Spleen (tissue), 11 donors: ENCODE results near the gene SIVA1. TPM values are rescaled to one million over a fixed set of nuclear protein-coding genes. Genes with fewer than 3 reads are reported as not detected.
A peak's percentile ranks its signal among the peaks of the same experiment; 100 is the strongest.

Experiments used
- DNase-seq: peaks from one replicate; pipeline ENCODE4 v3.0.0-alpha.2; 2020
- H3K27ac ChIP-seq, 8 donors: fragments of 200-600 bp; sonication (generic) in 7 of 8; 1 replicate in 4 of 8; 2 replicates in 4 of 8; pipeline versions ENCODE4 v1.5.0 to v1.8.0; 2016 to 2021; ENCODE audit warnings: inconsistent platforms in 4 of 8, mild to moderate bottlenecking in 4 of 8, moderate library complexity in 1 of 8
- H3K27me3 ChIP-seq, 7 donors: fragments of 200-600 bp; sonication (generic) in 6 of 7; replicated peaks in 1 of 7; 1 replicate in 4 of 7; 2 replicates in 3 of 7; pipeline versions ENCODE4 v1.5.0 to v1.8.0; 2016 to 2021; ENCODE audit warnings: inconsistent platforms in 3 of 7, mild to moderate bottlenecking in 1 of 7
- H3K36me3 ChIP-seq, 6 donors: fragments of 200-600 bp; sonication (generic) in 5 of 6; 1 replicate in 4 of 6; 2 replicates in 2 of 6; pipeline versions ENCODE4 v1.5.0 to v1.8.0; 2016 to 2021; ENCODE audit warnings: inconsistent platforms in 2 of 6
- H3K4me1 ChIP-seq, 6 donors: fragments of 200-600 bp; sonication (generic) in 5 of 6; 1 replicate in 3 of 6; 2 replicates in 3 of 6; pipeline versions ENCODE4 v1.5.0 to v1.8.0; 2016 to 2021; ENCODE audit warnings: inconsistent platforms in 3 of 6
- H3K4me3 ChIP-seq, 8 donors: fragments of 200-600 bp; sonication (generic) in 7 of 8; 1 replicate in 4 of 8; 2 replicates in 4 of 8; pipeline versions ENCODE4 v1.5.0 to v1.8.0; 2016 to 2021; ENCODE audit warnings: inconsistent platforms in 4 of 8, mild to moderate bottlenecking in 4 of 8, moderate library complexity in 2 of 8
- H3K9me3 ChIP-seq, 8 donors: fragments of 200-600 bp; sonication (generic) in 7 of 8; 1 replicate in 4 of 8; 2 replicates in 4 of 8; pipeline versions ENCODE4 v1.5.0 to v1.8.0; 2016 to 2021; ENCODE audit warnings: inconsistent platforms in 4 of 8
- POLR2A ChIP-seq, 3 donors: fragments of 450-650 bp; IDR thresholded peaks; one replicate each; pipeline ENCODE4 v1.5.1; 2017; ENCODE audit warnings: antibody characterized with exemption in 3 of 3, mild to moderate bottlenecking in 1 of 3
- POLR2AphosphoS5 ChIP-seq, 3 donors: sonication (generic); formaldehyde crosslinking; IDR thresholded peaks; one replicate each; pipeline ENCODE4 v1.5.1; 2017; ENCODE audit warnings: antibody characterized with exemption in 3 of 3
- WGBS, 5 donors: extraction: QIAGEN DNeasy Blood & Tissue Kit in 3 of 5; methylation state at CpG; one replicate each; pipeline versions ENCODE4 v1.1.5 to v1.1.7; 2013 to 2018; 5-methylcytosine and 5-hydroxymethylcytosine counted together
- intact Hi-C: fragments of 100-400 bp; cut with DNase I; formaldehyde crosslinking; loops from one replicate; pipeline ENCODE4 v1.15.0; 2023; ENCODE audit warnings: low total_unique reads
- polyA plus RNA-seq, 3 donors: library from polyadenylated mRNA; stranded (reverse); fragments of 200-250 nt; gene quantifications; one replicate each; pipeline ENCODE4 v1.2.1, GENCODE V29; 2013
- total RNA-seq, 7 donors: library from RNA; depleted of rRNA in 3 of 7; stranded (reverse); fragments of >200 nt in 3 of 7; fragmentation: NEBNext Ultra II Directional in 4 of 7; extraction: Animal tissue kit (Norgen Biotek cat#: 25700) in 4 of 7; gene quantifications; one replicate each; pipeline versions ENCODE4 v1.1.0 to v1.2.1, GENCODE V29; 2016 to 2021
- TF ChIP-seq, protein P1 (sequence below), 11 experiments: fragments of 200-600 bp in 7 of 11; fragments of 450-650 bp in 4 of 11; sonication (generic) in 4 of 11; IDR thresholded peaks in 8 of 11; conservative IDR thresholded peaks in 3 of 11; 1 replicate in 7 of 11; 2 replicates in 4 of 11; pipeline versions ENCODE4 v1.4.0 to v1.8.0; 2016 to 2021; ENCODE audit warnings: antibody characterized with exemption in 11 of 11, inconsistent platforms in 4 of 11, mild to moderate bottlenecking in 1 of 11
- donor health status: healthy with polysubstance abuse.
- donor health status: DM: no; HTN: no; CAD: no; lungs with moderate emphysema.
- donor health status: DM: no; HTN: no; CAD: no.
- donor health status: Bipolar disorder and iron deficiency.
- donor health status: healthy.
- donor health status: DM: no; HTN: no; CAD: no.
- donor health status: DM: yes; HTN: yes; CAD: no.

The SIVA1 gene
- total and polyA plus RNA-seq, 10 donors = 56.7 to 226 (median 141) TPM

DNA sequence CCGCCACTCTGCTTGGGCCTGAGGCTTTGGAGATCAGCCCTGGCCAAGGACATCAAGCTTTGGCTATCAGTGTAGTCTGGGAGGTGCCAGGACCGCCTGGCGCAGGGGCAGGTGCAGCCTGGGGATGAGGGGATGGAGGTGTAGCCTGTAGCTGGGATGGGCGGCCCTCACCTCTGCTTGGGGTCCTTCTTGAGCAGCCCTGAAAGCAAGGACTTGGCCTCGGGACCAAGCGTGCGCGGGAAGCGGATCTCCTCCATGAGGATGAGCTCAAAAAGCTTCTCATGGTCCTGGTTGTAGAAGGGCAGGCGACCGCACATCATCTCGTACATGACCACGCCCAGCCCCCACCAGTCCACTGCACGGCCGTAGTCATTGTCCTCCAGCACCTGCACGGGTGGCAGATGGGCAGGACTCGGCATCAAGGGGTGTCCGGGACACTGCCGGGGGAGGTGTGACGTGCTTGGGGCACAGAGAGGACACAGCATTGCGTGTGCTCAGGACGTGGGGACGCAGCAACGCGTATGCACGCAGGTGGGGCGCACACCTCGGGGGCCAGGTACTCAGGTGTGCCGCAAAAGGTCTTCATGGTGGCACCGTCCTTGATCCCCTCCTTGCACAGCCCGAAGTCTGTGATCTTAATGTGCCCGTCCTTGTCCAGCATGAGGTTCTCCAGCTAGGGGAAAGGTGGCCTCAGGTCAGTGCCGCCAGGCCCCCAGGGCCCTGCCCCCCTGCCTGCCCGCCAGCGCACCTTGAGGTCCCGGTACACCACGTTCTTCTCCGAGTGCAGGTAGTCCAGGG is 20.0 kb downstream of the SIVA1 start:
- Histone ChIP-seq H3K4me3 (no peak overlapping the region), H3K27me3 (no peaks in the 10 kb centered on the region), H3K9me3 (peaks cover 0 to 9% (median 5%) of the 10 kb centered on the region in 8 donors), H3K4me1 (peaks cover 12 to 33% (median 19%) of the 10 kb centered on the region in 6 donors), H3K27ac (no peak overlapping the region), H3K36me3 (peaks cover 0 to 86% (median 61%) of the 10 kb centered on the region in 6 donors)
- intact Hi-C loops = no loop called here
- TF ChIP-seq, protein P1, sequence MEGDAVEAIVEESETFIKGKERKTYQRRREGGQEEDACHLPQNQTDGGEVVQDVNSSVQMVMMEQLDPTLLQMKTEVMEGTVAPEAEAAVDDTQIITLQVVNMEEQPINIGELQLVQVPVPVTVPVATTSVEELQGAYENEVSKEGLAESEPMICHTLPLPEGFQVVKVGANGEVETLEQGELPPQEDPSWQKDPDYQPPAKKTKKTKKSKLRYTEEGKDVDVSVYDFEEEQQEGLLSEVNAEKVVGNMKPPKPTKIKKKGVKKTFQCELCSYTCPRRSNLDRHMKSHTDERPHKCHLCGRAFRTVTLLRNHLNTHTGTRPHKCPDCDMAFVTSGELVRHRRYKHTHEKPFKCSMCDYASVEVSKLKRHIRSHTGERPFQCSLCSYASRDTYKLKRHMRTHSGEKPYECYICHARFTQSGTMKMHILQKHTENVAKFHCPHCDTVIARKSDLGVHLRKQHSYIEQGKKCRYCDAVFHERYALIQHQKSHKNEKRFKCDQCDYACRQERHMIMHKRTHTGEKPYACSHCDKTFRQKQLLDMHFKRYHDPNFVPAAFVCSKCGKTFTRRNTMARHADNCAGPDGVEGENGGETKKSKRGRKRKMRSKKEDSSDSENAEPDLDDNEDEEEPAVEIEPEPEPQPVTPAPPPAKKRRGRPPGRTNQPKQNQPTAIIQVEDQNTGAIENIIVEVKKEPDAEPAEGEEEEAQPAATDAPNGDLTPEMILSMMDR (IDR thresholded peaks at IDR 0.05 in 8 of 11, conservative IDR thresholded peaks at IDR 0.05 in 3 of 11) = no peak
- TF ChIP-seq POLR2AphosphoS5 (IDR thresholded peaks at IDR 0.05) (peak in 1 of 3 donors; percentile 52), POLR2A (IDR thresholded peaks at IDR 0.05) (no peak)
- no peak for DNase-seq
- WGBS, 5 donors = 89 to 95% (median 94%) methylated on average over 33 to 38 of the region's 38 CpGs

DNA sequence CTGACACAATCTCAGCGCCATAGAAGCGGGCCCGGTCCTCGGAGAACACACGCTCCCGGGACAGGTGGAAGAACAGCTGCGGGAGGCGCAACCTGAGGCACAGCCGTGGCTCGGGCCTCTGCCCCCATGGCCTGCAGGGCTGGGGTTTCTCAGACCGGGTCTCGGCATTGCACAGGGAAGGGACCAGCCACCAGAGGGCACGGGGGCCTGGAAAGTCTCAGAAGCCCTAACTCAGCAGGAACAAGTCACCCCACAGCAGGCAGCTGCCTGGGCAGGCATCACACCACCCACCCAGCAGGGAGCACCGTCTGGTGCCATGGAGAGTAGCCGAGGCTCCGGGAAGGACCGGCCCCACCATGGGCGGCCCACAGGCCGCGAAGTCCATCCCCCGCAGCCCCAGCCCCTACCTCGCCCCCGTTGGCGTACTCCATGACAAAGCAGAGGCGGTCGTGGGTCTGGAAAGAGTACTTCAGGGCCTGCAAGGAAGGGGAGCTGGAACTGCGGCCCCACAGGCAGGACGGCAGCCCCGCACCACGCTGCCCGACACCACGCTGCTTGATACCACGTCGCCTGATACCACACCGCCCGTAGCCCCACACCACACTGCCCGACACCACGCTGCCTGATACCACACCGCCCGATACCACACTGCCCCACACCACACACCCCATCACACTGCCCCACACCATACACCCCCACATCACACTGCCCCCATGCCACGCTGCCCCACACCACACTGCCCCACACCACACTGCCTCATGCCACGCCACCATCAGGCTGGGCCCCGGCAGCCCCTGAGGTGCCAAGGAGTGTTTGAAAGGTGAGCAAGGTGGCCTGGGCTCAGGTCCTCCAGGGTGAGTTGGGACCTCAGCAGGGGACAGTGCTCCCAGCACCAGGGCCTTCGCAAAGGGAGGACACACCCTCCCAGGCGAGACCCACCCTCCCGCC is 20.8 kb downstream of the SIVA1 start:
- Histone ChIP-seq H3K27ac (no peak overlapping the region), H3K36me3 (peaks cover 0 to 95% (median 63%) of the 10 kb centered on the region in 6 donors), H3K4me3 (no peak overlapping the region), H3K27me3 (no peaks in the 10 kb centered on the region), H3K9me3 (peaks cover 0 to 9% (median 5%) of the 10 kb centered on the region in 8 donors), H3K4me1 (peaks cover 4 to 26% (median 10%) of the 10 kb centered on the region in 6 donors)
- no peak for TF ChIP-seq POLR2A (IDR thresholded peaks at IDR 0.05)
- TF ChIP-seq POLR2AphosphoS5 (IDR thresholded peaks at IDR 0.05) = peak in 1 of 3 donors; percentile 12
- 90 to 96% (median 92%) methylated on average over 15 to 46 of the region's 46 CpGs for WGBS, 5 donors
- intact Hi-C loops = no loop called here
- DNase-seq = no peak

DNA sequence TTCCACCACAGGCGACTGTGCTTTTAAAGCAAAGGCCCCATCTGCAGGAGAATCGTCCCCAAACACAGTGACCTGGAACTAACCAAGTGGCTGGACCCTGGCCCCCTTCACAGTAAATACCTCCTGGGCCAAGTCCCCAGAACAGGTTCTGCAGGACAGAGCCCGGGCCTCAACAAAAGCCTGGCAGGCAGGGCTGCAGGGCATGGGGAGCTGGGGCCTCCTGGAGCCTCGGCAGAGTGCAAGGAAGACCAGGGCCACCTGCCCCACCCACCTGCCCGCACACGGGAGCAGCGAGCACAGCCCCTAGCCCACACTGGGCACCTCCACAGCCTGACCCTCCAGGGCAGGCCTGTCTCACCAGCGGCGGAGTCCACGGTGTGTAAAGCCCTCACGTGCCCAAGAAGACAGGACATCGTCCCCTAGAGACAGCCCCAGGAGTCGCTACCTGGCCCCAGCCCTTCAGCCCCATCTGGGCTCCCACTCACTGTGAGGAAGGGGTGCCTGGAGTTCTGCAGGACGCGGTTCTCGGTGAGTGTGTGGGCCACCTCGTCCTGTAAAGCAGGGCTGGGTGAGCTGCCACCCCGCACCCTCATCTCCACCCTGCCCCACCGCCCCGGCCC is 21.6 kb downstream of the SIVA1 start:
- peaks cover 0 to 100% (median 66%) of the 10 kb centered on the region in 6 donors for H3K36me3 ChIP-seq
- no peaks in the 10 kb centered on the region for H3K27me3 ChIP-seq
- H3K27ac ChIP-seq = no peak overlapping the region
- intact Hi-C loops = no loop called here
- peaks cover 0 to 9% (median 5%) of the 10 kb centered on the region in 8 donors for H3K9me3 ChIP-seq
- H3K4me3 ChIP-seq = no peak overlapping the region
- no peak for DNase-seq
- 88 to 92% (median 91%) methylated on average over 7 to 20 of the region's 20 CpGs for WGBS, 5 donors
- TF ChIP-seq POLR2A (IDR thresholded peaks at IDR 0.05) (no peak), POLR2AphosphoS5 (IDR thresholded peaks at IDR 0.05) (no peak)
- TF ChIP-seq, protein P1 (IDR thresholded peaks at IDR 0.05 in 8 of 11, conservative IDR thresholded peaks at IDR 0.05 in 3 of 11) = no peak
- peaks cover 0 to 24% (median 5%) of the 10 kb centered on the region in 6 donors for H3K4me1 ChIP-seq

DNA sequence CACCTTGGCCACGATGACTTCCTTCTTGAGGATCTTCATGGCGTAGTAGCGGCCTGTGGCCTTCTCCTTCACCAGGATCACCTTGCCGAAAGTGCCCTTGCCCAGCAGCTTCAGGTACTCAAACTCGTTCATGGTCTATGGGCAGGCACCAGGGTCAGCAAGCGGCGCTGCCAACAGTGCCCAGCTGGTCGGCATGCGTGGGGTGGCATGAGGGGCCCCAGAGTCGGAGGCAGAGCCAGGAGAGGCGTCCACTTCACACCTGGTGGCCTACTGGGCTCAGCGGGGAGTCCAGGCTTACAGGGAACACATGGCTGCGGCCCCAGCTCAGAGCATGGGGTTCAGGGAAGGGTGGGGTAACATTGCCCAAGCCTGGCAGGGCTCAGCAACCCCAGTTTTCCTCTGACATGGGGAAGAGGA is 22.1 kb downstream of the SIVA1 start:
- Histone ChIP-seq H3K4me3 (no peak overlapping the region), H3K27me3 (no peaks in the 10 kb centered on the region), H3K27ac (no peak overlapping the region), H3K9me3 (peaks cover 0 to 9% (median 5%) of the 10 kb centered on the region in 8 donors), H3K4me1 (peaks cover 0 to 21% (median 5%) of the 10 kb centered on the region in 6 donors), H3K36me3 (peaks cover 0 to 100% (median 68%) of the 10 kb centered on the region in 6 donors)
- TF ChIP-seq POLR2A (IDR thresholded peaks at IDR 0.05) (no peak), POLR2AphosphoS5 (IDR thresholded peaks at IDR 0.05) (no peak)
- TF ChIP-seq, protein P1 (IDR thresholded peaks at IDR 0.05 in 8 of 11, conservative IDR thresholded peaks at IDR 0.05 in 3 of 11) = no peak
- intact Hi-C loops = no loop called here
- WGBS, 5 donors = 88 to 99% (median 91%) methylated on average over 7 to 13 of the region's 13 CpGs
- DNase-seq = no peak
